ENCODE results near the gene PPARG. TPM values are rescaled to one million over a fixed set of nuclear protein-coding genes. Genes with fewer than 3 reads are reported as not detected.

PPARG gene
- polyA plus RNA-seq, 3 donors from 2014 or later, result not detected

- Mint-ChIP-seq H3K27me3 (ENCODE audit: low read depth in 3 of 3) (peaks cover 0 to 4% (median 2%) of the 10 kb centered on the region in 3 donors), H3K4me1 (no peaks in the 10 kb centered on the region), H3K27ac (no peak overlapping the region), H3K9me3 (no peaks in the 10 kb centered on the region), H3K36me3 (no peaks in the 10 kb centered on the region), H3K4me3 (no peak overlapping the region)
- no peak for DNase-seq
Measured at GRCh38 chr3:12420393-12420792, 131.5 kb downstream of the PPARG start.

- H3K4me3 Mint-ChIP-seq, result no peak overlapping the region
- no peaks in the 10 kb centered on the region for H3K4me1 Mint-ChIP-seq
- DNase-seq, result no peak
- H3K9me3 Mint-ChIP-seq, result no peaks in the 10 kb centered on the region
- no peak overlapping the region for H3K27ac Mint-ChIP-seq
- H3K27me3 Mint-ChIP-seq (ENCODE audit: low read depth in 3 of 3), result peaks cover 0 to 6% (median 2%) of the 10 kb centered on the region in 3 donors
- H3K36me3 Mint-ChIP-seq, result no peaks in the 10 kb centered on the region
Measured at GRCh38 chr3:12421132-12421531, 132.3 kb downstream of the PPARG start.

GRCh38 chr3:12423131-12423530 is 134.3 kb downstream of the PPARG start:
- Mint-ChIP-seq H3K4me3 (no peak overlapping the region), H3K4me1 (no peaks in the 10 kb centered on the region), H3K27ac (no peak overlapping the region), H3K9me3 (no peaks in the 10 kb centered on the region), H3K27me3 (ENCODE audit: low read depth in 3 of 3) (peaks cover 2 to 6% (median 3%) of the 10 kb centered on the region in 3 donors), H3K36me3 (no peaks in the 10 kb centered on the region)
- DNase-seq, result no peak

GRCh38 chr3:12423918-12424630 is 135.2 kb downstream of the PPARG start:
- no peaks in the 10 kb centered on the region for H3K4me1 Mint-ChIP-seq
- no peaks in the 10 kb centered on the region for H3K36me3 Mint-ChIP-seq
- H3K4me3 Mint-ChIP-seq, result no peak overlapping the region
- H3K9me3 Mint-ChIP-seq, result no peaks in the 10 kb centered on the region
- no peak overlapping the region for H3K27ac Mint-ChIP-seq
- H3K27me3 Mint-ChIP-seq (ENCODE audit: low read depth in 3 of 3), result peaks cover 2 to 6% (median 3%) of the 10 kb centered on the region in 3 donors
- no peak for DNase-seq

GRCh38 chr3:12424635-12425319 is 135.9 kb downstream of the PPARG start:
- DNase-seq, result no peak
- Mint-ChIP-seq H3K4me3 (no peak overlapping the region), H3K27ac (no peak overlapping the region), H3K36me3 (no peaks in the 10 kb centered on the region), H3K27me3 (ENCODE audit: low read depth in 3 of 3) (peaks cover 2 to 6% (median 3%) of the 10 kb centered on the region in 3 donors), H3K9me3 (no peaks in the 10 kb centered on the region), H3K4me1 (no peaks in the 10 kb centered on the region)

GRCh38 chr3:12425850-12426579 is 137.1 kb downstream of the PPARG start:
- no peak for DNase-seq
- H3K4me1 Mint-ChIP-seq, result no peaks in the 10 kb centered on the region
- H3K9me3 Mint-ChIP-seq, result no peaks in the 10 kb centered on the region
- H3K36me3 Mint-ChIP-seq, result no peaks in the 10 kb centered on the region
- H3K4me3 Mint-ChIP-seq, result no peak overlapping the region
- H3K27me3 Mint-ChIP-seq (ENCODE audit: low read depth in 3 of 3), result peaks cover 3 to 6% (median 6%) of the 10 kb centered on the region in 3 donors
- H3K27ac Mint-ChIP-seq, result no peak overlapping the region

- Mint-ChIP-seq H3K27ac (no peak overlapping the region), H3K4me1 (no peaks in the 10 kb centered on the region), H3K4me3 (no peak overlapping the region), H3K36me3 (no peaks in the 10 kb centered on the region), H3K9me3 (no peaks in the 10 kb centered on the region), H3K27me3 (ENCODE audit: low read depth in 3 of 3) (peaks cover 2 to 10% (median 3%) of the 10 kb centered on the region in 3 donors)
- DNase-seq, result no peak
Measured at GRCh38 chr3:12427551-12427950, 138.7 kb downstream of the PPARG start.

GRCh38 chr3:12428126-12428525 is 139.3 kb downstream of the PPARG start:
- no peaks in the 10 kb centered on the region for H3K36me3 Mint-ChIP-seq
- H3K4me3 Mint-ChIP-seq, result no peak overlapping the region
- H3K27me3 Mint-ChIP-seq (ENCODE audit: low read depth in 3 of 3), result peaks cover 2 to 10% (median 3%) of the 10 kb centered on the region in 3 donors
- DNase-seq, result no peak
- H3K9me3 Mint-ChIP-seq, result no peaks in the 10 kb centered on the region
- no peak overlapping the region for H3K27ac Mint-ChIP-seq
- H3K4me1 Mint-ChIP-seq, result no peaks in the 10 kb centered on the region

GRCh38 chr3:12430086-12430485 is 141.2 kb downstream of the PPARG start:
- H3K27me3 Mint-ChIP-seq (ENCODE audit: low read depth in 3 of 3), result peaks cover 2 to 8% (median 3%) of the 10 kb centered on the region in 3 donors
- no peak overlapping the region for H3K4me3 Mint-ChIP-seq
- H3K36me3 Mint-ChIP-seq, result no peaks in the 10 kb centered on the region
- no peaks in the 10 kb centered on the region for H3K9me3 Mint-ChIP-seq
- no peaks in the 10 kb centered on the region for H3K4me1 Mint-ChIP-seq
- H3K27ac Mint-ChIP-seq, result no peak overlapping the region
- DNase-seq, result no peak

GRCh38 chr3:12433823-12434222 is 145.0 kb downstream of the PPARG start:
- no peak overlapping the region for H3K27ac Mint-ChIP-seq
- no peaks in the 10 kb centered on the region for H3K4me1 Mint-ChIP-seq
- H3K4me3 Mint-ChIP-seq, result no peak overlapping the region
- H3K36me3 Mint-ChIP-seq, result no peaks in the 10 kb centered on the region
- peaks cover 0 to 8% (median 0%) of the 10 kb centered on the region in 3 donors for H3K27me3 Mint-ChIP-seq (ENCODE audit: low read depth in 3 of 3)
- H3K9me3 Mint-ChIP-seq, result no peaks in the 10 kb centered on the region
- DNase-seq, result no peak

GRCh38 chr3:12436514-12437220 is 147.8 kb downstream of the PPARG start:
- H3K27ac Mint-ChIP-seq, result no peak overlapping the region
- H3K9me3 Mint-ChIP-seq, result no peaks in the 10 kb centered on the region
- H3K4me3 Mint-ChIP-seq, result no peak overlapping the region
- H3K4me1 Mint-ChIP-seq, result no peaks in the 10 kb centered on the region
- H3K36me3 Mint-ChIP-seq, result no peaks in the 10 kb centered on the region
- DNase-seq, result no peak
- H3K27me3 Mint-ChIP-seq (ENCODE audit: low read depth in 3 of 3), result peaks cover 0 to 2% (median under 1%) of the 10 kb centered on the region in 3 donors

GRCh38 chr3:12437221-12437605 is 148.3 kb downstream of the PPARG start:
- H3K27me3 Mint-ChIP-seq (ENCODE audit: low read depth in 3 of 3), result peaks cover 0 to 2% (median 0%) of the 10 kb centered on the region in 3 donors
- H3K36me3 Mint-ChIP-seq, result no peaks in the 10 kb centered on the region
- H3K4me1 Mint-ChIP-seq, result no peaks in the 10 kb centered on the region
- H3K9me3 Mint-ChIP-seq, result no peaks in the 10 kb centered on the region
- H3K4me3 Mint-ChIP-seq, result no peak overlapping the region
- DNase-seq, result no peak
- no peak overlapping the region for H3K27ac Mint-ChIP-seq

GRCh38 chr3:12437861-12438260 is 149.0 kb downstream of the PPARG start:
- Mint-ChIP-seq H3K4me3 (no peak overlapping the region), H3K9me3 (no peaks in the 10 kb centered on the region), H3K27ac (no peak overlapping the region), H3K4me1 (no peaks in the 10 kb centered on the region), H3K36me3 (no peaks in the 10 kb centered on the region), H3K27me3 (ENCODE audit: low read depth in 3 of 3) (peaks cover 0 to 2% (median 0%) of the 10 kb centered on the region in 3 donors)
- no peak for DNase-seq

GRCh38 chr3:12438318-12438717 is 149.4 kb downstream of the PPARG start:
- Mint-ChIP-seq H3K9me3 (no peaks in the 10 kb centered on the region), H3K4me1 (no peaks in the 10 kb centered on the region), H3K27ac (no peak overlapping the region), H3K4me3 (no peak overlapping the region), H3K36me3 (no peaks in the 10 kb centered on the region), H3K27me3 (ENCODE audit: low read depth in 3 of 3) (peaks cover under 1 to 3% (median 2%) of the 10 kb centered on the region in 3 donors)
- no peak for DNase-seq

Measured in immature natural killer cell (primary cell).